Astrocyte of the hippocampus (primary cell): ENCODE measurements around the gene CTIF.

Experiments
- DNase-seq: peaks from one replicate; pipeline ENCODE4 v3.0.0; 2011; ENCODE audit warnings: low read depth, low spot score

The CTIF gene

DNA sequence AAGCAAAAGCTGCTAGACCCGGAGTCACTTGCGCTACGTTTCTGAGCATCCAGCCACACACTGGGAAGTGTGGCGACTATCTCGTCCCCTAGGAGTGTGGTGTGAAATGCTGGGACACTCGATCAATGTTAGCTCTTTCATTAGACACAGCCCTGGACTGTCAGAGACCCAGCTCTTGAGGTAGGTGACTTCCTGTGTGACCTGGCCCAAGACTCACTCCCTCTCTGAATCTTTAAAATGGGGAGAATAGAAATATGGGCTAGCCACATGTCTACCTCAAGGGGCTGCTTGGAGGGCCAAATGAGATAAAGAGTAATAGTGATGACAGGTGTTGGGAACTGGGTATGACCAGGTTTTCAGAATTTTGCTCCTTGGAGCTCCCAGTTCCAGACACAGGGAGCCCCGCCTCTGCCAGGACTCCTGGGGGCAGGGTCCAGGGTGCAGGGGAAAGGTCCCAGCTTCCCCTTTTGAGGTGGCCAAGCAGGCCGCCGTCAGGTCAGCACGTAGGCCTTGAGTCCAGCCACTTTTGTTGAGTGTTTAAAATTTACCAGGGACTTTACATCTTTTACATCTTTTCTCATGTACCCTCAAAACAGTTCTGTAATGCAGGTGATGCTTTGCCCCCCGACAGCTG is 36.0 kb downstream of the CTIF start:
- no peak for DNase-seq

DNA sequence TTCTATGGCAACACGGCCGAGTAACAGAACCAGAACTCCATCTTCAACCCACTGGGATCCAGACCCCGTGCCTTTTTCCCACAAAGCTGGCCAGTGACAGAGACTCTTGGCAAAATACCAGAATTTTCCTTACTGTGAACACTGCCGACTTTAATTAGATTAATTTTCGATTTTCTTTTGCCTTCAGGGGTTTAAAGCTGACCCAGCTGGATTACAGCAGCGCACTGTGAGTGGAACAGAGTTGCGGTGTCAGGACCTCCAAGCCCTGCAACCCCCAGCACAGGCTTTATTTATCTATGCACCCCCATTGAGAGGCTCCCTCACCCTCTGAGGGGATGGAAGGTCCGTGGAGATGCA is 36.4 kb downstream of the CTIF start:
- DNase-seq, result no peak

DNA sequence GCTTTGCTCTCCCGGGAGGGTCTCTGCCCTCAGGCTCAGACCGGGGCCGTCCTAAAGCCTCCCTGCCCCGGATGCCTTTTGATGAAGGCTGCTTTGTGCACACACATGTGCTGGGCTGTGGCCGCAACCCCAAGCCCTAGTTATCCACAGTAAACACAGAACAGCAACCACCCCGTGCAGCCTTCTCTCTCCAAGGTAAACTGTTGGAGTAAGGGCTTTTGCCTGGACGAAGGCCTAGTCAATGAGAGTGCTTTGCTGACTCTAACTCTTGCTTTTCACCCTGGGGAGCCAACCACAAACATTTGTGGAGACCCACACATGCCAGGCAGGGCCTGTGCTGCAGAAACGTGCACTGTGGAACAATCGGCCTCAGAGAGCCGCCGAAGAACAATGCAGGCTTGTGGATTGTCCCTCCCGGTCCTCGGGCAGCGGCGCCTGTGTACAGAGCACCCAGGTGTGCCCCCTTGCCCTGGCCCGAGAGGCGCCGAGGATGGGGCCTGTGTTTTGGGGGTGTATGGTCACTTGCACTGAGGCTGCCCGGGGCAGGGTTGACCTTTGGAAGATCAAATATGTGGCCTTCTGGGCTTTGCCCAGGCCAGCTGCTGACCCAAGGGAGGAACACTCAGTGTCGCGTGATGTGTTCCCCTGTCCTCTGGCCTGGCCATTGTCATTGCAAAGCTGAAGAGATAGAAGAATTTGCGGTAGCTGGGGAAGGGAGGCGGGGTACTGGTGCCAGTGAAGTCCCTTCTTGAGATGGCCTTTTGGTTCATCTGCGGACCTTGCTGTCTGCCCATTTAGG is 37.0 kb downstream of the CTIF start:
- DNase-seq, result peak; percentile 90

DNA sequence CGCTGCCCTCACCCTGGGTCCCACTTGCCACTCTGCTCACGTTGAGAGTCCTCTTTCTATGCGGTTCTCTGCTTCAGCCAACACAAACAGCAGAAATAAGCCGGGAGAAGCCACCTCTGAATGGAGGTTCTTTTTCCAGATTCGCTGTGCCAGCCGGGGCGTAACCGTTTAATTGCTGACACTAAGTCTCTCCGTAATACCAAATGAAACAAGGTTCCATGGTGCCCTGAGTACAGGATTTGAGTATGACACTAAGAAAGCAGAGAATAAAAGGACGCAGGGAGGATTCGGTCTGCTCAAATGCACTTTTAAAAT is 37.6 kb downstream of the CTIF start:
- peak; percentile 74 for DNase-seq

DNA sequence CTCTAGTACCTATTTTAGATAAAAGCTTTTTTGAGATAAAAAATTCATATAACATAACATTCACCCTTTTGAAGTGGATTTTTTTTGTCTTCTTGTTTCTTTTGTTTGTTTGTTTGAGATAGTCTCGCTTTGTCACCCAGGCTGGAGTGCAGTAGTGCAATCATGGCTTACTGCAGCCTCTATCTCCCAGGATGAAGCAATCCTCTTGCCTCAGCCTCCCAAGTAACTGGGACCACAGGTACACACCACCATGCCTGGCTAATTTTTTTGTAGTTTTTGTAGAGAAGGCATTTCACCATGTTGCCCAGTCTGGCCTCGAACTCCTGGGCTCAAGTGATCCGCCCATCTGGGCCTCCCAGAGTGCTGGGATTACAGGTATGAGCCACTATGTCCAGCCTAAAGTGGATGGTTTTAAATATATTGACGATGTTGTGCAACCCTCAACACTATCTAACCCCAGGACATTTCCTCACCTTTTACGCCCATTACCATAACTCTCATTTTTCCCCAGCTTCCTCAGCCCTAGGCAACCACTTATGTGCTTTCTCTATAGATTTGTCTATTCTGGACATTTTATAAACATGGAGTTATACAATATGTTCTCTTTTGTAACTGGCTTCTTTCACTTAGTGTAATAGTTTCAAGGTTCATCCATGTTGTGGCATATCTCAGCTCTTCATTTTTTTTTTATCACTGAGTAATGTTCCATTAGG is 38.8 kb downstream of the CTIF start:
- DNase-seq, result no peak

DNA sequence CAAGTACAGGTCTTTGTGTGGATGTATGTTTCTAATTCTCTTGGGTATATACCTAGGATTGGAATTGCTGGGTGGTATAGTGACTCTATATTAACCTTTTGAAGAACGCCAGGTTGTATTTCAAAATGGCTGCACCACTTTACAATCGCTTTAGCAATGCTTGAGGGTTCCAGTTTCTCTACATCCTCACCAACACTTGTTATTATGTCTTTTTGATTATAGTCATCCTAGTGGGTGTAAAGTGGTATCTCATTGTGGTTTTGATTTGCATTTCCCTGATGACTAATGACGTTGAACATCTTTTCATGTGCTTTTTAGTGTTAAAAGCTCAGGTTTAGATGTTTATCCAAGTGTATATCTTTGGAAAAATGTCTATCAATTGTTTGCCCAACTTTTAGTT is 39.5 kb downstream of the CTIF start:
- no peak for DNase-seq

DNA sequence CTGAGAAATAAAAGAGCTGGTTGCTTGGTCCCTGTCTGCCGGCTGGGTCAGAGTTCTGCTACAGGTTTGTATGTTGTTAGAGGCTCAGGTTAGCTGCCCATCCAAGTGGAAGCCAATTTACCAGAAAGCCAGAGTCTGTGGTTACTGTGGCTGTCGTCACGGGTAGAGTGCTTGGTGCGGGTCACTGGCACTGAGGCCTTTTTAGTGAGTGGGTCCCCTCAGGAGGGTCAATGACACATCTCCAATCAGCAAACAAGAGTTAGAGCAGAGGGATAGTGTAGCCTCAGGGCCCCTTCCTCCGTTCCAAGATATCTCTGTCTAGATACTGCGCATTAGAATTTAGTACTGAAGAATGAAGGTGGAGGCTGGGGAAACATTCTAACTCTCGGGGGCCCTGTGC is 41.2 kb downstream of the CTIF start:
- DNase-seq, result no peak

DNA sequence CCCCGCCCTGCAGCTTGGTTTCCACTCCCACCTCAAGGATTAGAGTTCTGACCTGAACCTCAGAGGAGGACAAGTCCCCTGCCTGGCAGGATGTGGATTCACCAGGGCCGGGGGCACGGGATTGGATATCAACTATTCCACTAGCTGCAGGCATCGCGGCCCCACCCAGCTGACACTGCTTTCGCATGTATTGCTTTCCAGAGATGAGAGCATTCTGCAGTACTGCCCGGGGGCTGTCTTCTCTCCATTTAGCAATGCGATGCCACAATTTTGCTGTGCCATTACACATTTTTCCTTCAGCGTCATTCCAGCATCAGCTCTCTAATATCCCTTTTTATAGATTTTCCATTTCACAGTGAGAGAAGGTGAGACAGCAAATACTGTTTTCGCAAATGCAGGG is 42.0 kb downstream of the CTIF start:
- DNase-seq, result no peak

DNA sequence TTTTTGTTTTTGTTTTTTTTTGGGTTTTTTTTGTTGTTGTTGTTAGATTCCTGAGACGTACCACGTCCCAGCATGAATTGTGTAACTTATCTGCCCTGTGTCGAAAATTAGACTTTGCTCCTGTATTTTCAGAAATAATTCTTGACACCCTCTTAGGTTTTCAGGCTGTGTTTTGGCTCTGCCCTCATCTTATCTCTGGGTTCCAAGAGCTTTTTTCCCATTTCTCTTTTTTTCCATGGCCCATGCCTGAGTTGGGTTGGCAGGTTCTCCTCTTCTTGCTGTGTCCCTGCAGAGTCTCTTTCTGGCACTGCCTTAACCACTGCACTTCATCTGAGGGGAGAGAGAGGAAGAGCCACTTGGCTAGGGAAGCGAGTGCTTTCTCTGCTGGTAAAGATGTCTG is 42.4 kb downstream of the CTIF start:
- DNase-seq, result no peak

DNA sequence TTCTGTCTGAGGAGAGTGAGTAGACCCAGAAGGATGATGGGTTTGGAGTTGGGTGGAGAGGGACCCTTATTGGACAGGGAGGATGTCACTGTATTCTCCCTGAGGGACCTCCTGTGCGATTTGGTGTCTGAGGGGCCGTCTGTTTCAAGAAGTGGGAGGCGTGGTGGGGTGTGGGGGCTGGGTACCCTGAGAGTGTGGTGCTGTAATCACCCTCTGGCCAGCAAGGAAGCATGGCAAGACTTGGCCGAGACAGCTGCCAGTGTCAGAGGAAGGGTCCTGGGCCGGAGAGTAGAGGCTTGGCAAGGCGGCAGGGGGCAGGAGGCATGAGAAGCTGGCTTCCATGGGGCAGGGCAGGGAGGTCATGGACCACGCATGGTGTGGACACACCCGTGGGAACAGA is 43.1 kb downstream of the CTIF start:
- DNase-seq, result no peak

DNA sequence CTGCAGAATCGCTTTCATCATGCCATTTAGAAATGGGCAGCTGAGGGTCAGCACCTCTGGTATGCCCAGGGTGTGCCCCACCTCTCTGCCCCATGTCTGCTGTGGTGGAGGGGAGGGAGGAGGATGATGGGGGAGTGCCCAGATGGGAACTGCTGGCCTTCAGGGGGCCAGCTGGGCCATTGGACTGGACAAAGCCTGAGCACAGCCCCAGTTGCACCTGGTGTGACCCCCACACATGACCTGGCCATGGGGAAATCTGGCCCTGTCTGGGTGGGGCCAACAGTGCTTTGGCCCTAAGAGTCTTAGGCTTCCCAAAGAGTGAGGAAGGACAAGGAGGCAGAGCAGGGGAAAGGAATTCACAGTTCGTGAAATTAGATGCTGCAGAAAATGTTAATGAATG is 44.1 kb downstream of the CTIF start:
- DNase-seq, result no peak

DNA sequence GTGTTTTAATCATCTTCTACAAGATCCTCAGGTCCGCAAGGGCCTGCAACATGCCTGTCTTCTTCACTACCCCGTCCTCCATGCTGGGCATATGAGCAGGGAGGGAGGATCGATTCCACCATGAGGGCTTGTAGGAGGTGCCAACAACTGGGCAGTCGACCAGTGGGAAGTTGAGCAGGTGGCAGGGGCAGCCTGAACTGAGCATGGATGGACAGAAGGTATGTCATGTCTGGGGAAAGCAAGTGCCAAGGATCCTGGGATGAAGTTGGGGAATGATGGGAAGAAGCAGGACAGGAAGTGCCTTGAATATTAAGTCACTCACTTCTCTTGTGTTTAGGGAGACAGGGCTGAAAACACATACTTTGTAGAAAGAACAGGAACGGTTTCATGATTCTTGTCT is 44.7 kb downstream of the CTIF start:
- no peak for DNase-seq

DNA sequence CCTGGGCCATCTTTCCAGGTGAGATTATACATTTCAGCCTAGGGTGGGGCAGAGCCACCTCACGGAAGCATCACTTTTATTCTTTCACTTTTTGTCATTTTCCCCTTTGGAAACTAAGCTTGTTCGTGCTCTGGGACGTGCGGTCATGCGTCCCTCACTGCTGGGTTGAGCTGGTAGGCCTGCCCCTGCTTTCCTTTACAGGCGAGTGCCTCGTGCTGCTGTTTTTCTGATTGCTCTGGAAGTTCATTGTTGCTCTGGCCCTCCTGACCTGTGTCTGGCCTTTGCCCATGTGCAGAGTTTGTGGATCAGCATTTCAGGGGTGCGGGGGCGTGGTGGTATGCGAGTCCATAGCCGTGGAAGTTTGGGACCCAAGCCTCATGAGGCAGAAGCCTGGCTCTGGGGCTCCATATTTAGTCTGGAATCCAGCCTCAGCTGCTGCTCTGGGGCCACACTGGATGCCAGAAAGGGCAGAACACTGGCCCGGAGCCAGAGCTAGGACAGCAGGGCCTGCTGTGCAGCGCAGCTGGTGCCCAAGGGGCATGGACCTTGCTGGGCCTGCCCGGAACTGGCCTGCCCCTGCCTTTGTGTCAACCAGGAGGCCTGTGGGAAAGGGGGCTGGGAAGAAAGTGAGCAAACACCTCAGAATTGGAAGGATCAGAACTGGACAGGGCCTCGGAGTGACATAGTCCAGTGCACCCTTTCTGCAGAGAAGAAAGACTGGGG is 51.1 kb downstream of the CTIF start:
- DNase-seq, result no peak

DNA sequence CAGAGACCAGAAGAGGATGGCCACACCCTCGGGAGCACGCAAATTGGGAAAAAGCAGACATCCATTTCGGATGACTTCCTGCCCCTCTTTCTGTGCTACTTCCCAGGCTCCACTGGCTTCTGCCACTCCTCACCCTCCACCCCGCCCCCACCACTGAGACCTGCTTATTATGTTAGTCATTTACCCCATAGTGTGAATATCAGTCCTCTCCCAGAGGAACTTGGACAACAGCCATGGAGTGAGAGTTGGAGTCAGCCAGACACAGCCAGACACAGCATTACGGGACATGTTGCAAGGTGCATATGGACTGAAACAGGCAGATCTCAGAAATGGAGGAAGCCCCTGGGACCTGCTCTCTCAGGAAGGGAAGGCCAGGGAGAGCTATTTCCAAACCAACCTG is 51.8 kb downstream of the CTIF start:
- peak; percentile 83 for DNase-seq

DNA sequence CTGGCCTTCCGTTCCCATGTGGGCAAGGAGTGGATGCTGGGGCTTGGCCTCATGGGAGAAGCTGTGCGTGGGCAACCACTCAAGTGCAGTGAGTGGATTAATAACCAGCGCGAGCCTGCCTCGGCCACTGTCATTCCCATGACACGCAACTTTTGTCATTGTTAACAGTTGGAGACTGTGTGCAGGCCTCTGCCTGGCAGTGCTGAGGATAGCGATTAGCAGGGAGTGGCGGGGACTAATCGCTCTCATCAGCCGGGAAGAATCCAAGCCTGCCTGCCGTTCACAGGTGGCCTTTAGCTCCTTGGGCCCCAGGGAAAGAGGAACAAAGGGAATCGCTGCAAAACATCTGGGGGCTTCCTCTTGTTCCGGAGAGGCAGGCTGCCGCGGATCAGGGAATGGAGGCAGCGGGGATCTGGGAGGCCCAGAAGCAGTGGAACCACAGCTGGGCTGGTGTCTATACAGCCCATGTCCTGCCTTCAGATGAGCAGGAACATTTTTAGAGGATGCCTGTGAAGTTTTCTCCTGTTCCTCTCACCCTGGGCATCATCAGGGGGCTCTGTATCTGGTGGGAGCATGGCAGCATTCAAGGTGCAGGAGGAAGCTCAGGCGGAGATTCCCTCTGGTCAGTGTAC is 53.8 kb downstream of the CTIF start:
- DNase-seq, result no peak

DNA sequence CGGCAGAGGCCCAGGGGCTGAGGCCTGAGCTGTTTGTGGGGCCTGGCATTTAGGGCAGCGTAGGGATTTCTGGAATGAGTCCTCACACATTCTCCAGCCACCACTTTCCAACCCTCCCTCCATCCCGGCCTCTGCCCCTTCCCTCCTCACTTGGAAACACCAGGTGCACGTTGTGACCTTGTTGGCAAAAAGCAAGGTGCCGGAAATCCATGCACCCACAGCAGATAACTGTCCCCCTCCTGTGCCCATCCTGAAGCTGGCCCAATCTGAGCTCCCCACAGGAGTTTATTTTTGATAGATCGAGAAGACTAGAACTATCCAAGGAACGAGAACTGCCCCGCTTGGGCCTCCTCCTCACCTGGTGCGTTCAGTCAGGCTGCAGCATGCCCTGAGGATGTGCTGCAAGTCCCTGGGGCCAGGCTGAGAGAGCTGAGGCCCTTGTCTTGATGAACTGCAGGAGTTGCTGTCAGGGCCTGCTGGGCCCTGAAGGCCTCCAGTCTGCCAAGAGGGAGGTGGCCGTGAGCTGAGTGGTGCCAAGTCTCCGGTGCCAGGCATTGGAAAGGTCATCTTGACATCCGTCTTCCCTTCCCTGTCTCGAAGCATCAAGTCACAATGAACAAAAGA is 55.8 kb downstream of the CTIF start:
- no peak for DNase-seq

DNA sequence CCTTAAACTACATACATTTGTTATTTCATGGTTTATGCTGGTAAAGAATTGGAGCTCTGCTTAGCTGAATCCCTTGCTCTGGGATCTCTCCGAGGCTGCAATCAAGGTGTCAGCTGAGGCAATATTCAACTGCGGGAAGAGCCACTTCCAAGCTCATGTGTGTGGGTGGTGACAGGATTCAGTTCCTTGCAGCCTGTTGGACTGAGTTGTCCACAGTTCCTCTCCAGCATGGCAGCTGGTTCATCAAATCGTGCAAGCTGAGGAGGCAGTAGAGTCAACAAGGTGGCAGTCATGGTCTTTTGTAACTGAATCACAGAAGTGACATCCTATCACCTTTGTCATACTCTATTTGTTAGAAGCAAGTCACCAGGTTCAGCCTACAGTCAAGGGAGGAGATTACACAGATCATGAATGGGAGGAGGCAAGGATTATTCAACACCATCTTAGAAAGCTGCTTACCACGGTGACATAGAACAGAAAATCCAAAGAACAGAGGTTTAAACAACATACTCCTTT is 56.9 kb downstream of the CTIF start:
- no peak for DNase-seq

DNA sequence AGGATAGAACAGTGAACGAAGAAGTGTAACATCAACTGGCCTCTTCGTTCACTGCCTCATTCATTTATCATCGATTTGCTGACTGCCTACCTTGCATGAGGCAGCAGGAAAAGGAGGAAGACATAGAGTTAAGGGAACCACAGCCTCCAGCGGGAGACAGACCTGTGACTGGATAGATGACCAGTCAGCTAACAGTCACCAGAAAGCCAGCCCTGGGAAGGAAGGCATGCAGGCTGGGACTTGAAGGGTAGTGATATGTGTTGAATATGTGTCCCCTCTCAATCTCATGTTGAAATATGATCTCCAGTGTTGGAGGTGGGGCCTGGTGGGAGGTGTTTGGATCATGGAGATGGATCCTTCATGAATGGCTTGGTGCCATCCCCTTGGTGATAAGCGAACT is 58.3 kb downstream of the CTIF start:
- DNase-seq, result no peak

DNA sequence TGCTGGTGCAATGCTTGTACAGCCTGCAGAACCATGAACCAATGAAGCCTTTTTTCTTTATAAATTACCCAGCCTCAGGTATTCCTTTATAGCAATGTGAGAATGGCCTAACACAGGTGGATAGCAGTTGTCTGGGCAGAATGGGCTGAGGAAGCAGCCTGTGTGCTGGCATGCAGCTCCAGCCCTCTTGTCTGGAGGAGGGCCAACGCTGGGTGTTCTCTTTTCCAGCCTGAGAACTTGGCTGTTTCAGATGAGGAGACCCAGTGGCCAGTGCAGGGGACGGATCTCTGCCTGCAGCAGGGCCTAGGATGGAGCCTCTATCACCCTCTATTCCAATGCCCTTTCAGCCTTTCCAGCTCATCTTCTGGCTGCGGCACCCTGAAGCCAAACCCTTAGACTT is 58.8 kb downstream of the CTIF start:
- DNase-seq, result no peak

DNA sequence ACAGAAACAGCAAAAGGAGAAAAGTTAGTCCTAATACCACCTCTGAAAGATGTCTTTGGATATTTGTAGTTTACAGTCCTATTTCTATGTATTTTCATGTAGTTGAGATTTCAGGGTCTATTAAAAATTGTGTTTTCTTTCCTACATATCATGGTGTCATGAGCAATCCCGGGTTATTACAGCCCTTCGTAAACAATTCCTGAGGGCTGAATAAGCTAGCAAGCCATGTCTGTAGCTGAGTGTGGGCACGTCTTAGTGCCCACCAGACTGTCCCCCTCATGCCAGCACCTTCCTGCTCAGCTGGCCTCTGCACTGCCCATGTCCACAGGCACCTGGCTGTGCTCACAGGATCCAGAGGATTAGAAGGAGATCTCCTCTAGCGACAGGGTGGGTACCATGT is 60.6 kb downstream of the CTIF start:
- no peak for DNase-seq

DNA sequence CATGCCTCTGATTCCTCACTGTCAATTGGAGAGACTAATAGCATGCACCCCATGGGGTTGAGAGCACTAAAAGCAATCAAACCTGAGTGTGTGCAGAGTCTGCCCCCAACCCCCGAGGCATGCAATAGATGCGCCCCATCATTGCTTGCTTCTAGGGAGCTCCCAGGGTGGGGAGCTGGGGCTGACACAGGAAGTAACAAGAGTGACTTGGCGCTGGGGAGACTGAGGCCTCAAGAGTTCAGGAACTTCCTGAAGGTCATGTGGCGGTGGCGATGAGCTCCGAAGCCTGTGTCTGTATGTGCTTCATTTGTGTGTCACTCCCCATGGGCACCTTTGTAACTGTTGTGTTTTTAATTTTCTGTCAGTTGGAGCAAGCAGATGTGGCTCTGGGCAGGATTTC is 61.2 kb downstream of the CTIF start:
- DNase-seq, result no peak
